GM19023 (cell line): Measurements from ENCODE around the gene MOSPD3.
"Not testable (repeated sequence)": the region's sequence is repeated elsewhere in the genome, so short reads cannot be mapped to it uniquely, and the experiment has no call there.

ENCODE experiments used
- ATAC-seq: cut with Tn5 transposase; IDR thresholded peaks from one replicate; pipeline ENCODE4 v1.9.1; 2021; ENCODE audit warnings: mild to moderate bottlenecking, moderate library complexity; ENCODE audit not compliant: unreplicated experiment

The MOSPD3 gene

GRCh38 chr7:100662194-100662776 lies 49.9 kb downstream of the MOSPD3 start:
- not testable (repeated sequence) for ATAC-seq
